AG09309 (cell line): ENCODE measurements around the gene JADE2.

Source experiments
- DNase-seq: peaks from one replicate; pipeline ENCODE4 v3.0.0-alpha.2; 2010; ENCODE audit warnings: low read depth
- H3K4me3 ChIP-seq: 2 replicates; pipeline ENCODE4 v1.5.1; 2011; ENCODE audit warnings: mild to moderate bottlenecking, low read depth, low read length, moderate library complexity; ENCODE audit not compliant: control insufficient read depth
- TF ChIP-seq, protein P1 (sequence below): IDR thresholded peaks from 2 replicates; pipeline ENCODE4 v1.5.1; 2011; ENCODE audit warnings: mild to moderate bottlenecking, low read depth, low read length, inconsistent platforms; ENCODE audit not compliant: insufficient read depth, control insufficient read depth; ENCODE audit errors: missing control alignments

Gene JADE2

DNA sequence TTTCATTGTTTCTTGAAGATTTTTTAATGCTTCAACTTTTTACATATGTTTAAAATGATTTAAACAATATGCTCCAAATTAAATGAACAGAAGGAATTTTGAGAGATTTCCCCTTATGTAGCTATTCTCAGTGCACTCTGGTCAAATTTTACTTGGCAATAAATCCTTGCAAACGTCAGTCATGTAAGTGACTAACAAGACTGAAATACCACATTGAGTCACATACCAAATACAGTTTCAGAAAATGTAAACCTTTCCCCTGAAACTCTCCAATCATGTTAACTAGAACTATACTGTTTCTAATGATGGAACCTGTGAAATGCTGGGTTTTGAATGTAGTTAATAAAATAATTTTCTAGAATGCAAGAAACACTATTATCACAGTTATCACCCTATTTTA, 77.6 kb downstream of the JADE2 start:
- no peak overlapping the region for H3K4me3 ChIP-seq
- TF ChIP-seq, protein P1, sequence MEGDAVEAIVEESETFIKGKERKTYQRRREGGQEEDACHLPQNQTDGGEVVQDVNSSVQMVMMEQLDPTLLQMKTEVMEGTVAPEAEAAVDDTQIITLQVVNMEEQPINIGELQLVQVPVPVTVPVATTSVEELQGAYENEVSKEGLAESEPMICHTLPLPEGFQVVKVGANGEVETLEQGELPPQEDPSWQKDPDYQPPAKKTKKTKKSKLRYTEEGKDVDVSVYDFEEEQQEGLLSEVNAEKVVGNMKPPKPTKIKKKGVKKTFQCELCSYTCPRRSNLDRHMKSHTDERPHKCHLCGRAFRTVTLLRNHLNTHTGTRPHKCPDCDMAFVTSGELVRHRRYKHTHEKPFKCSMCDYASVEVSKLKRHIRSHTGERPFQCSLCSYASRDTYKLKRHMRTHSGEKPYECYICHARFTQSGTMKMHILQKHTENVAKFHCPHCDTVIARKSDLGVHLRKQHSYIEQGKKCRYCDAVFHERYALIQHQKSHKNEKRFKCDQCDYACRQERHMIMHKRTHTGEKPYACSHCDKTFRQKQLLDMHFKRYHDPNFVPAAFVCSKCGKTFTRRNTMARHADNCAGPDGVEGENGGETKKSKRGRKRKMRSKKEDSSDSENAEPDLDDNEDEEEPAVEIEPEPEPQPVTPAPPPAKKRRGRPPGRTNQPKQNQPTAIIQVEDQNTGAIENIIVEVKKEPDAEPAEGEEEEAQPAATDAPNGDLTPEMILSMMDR, result no peak
- no peak for DNase-seq

DNA sequence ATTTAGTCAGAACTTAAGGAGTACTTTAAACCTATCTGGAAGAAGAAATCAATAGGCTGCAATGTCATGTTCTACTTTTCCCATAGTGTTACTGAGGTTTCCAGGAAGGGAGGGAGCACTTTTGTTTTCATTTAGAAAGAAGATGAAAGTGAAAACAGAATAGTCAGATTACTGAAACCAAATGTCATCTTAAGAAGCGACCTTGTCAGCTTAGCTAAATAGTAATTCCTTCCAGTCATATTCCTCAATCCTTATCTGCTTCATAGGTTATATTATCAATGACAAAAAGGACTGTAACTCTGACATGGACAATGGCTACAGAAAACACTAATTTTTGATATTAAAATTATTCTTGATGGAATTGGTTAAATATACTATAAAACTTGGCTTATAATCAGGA, 79.4 kb downstream of the JADE2 start:
- no peak overlapping the region for H3K4me3 ChIP-seq
- DNase-seq, result no peak
- TF ChIP-seq, protein P1, result no peak

DNA sequence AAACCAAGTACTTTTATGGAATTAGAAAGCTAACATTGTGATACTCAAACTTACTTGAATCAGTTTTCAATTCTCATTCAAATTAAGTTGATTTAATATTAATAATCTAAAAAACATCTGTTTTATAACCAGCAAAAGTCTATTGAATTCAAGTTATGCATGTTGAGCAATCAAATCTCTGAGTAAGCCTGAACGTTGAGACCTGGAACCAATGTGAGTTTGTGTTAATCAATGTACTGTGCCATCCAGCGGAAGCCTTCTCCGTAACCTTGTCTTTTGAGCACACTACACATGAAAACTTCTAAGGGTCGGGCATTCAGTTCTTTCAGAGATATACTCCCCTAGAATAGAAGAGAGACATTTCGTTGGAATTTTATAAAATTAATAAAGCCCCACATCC, 81.3 kb downstream of the JADE2 start:
- TF ChIP-seq, protein P1, result no peak
- no peak overlapping the region for H3K4me3 ChIP-seq
- no peak for DNase-seq

DNA sequence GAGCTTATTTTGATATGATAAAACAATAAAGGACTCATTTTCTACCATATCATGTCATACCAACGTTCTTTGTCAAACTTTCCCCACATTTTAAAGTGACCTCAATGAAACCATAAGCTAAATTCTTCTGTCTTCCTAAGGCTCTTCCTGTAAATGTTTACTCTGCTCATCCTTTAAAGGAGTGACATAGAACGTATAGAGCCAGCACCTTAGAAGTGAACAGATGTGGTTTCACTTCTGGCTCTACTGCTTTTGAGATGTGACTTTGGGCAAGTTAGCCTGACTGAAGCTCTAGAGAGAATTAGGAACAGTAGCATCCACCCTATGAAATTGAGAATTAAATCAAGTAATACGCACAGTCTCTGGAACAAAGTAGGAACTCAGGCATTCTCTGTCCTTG, 83.1 kb downstream of the JADE2 start:
- no peak overlapping the region for H3K4me3 ChIP-seq
- TF ChIP-seq, protein P1, result no peak
- DNase-seq, result no peak

DNA sequence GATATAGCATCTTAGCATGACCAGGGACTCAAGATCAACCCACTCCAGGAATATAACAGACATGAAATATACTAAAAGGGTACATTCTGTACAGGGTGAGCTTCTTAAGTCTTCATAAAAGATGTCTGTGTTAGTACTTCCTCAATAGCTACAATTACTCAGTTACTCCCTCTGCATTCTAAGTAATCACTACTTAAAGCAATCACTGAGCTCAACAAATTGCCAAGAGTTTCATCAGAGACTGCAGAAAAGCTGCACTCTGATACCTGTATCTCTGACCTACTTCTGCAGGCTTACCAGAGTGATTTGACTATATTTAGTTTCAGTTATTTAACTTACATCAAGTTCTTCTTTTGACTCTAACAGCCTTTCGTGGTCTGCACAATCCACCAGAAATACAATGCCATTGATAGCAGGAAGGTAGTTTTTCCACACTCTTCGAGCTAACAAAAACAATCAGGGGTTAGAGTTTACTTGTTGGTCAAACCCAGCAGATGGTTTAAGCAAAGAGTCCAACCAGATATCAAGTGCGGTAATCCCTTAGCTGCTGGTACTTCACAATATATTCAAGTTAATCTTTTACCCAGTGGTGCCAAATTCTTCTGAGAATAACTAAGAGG, 83.9 kb downstream of the JADE2 start:
- no peak overlapping the region for H3K4me3 ChIP-seq
- no peak for DNase-seq
- TF ChIP-seq, protein P1, result no peak

DNA sequence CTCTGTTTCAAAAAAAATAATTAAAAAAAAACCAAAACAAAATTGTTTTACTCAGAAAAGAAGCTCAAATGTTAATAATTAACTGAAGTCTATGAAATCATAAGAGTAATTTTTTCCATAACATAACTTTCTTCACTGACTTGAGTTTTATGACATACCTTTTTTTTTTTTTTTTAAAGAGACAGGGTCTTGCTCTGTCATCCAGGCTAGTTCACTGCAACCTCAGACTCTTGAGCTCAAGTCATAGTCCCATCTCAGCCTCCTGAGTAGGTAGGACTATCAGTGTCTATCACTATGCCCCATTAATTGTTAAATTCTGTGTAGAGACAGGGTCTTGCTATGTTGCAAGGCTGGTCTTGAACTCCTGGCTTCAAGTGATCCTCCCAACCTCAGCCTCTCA, 85.3 kb downstream of the JADE2 start:
- TF ChIP-seq, protein P1, result no peak
- H3K4me3 ChIP-seq, result no peak overlapping the region
- DNase-seq, result no peak

DNA sequence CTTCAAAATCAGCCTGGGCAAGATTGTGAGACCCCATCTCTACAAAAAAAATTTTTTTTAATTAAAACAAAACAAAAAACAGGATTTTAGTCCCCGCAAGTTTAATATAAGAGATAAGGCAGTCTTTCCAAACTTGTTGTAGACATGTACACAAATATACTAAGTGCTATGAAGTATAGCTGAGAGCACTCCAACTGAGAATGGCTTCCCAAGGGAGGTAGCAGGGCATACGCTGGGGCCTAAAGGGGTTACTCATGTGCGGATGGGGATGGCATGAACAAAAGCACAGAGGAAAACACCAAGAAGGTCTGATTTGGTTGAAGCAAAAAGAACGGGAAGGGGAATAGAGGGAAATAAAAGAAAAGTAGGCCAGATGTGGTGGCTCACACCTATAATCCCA, 86.0 kb downstream of the JADE2 start:
- no peak overlapping the region for H3K4me3 ChIP-seq
- no peak for DNase-seq
- TF ChIP-seq, protein P1, result no peak
